Measurements from ENCODE around the gene MAEL.
"Not testable (repeated sequence)": the region's sequence is repeated elsewhere in the genome, so short reads cannot be mapped to it uniquely, and the experiment has no call there.

MAEL gene

GRCh38 chr1:167011560-167012191 lies 22.6 kb downstream of the MAEL start:
- no peaks in the 10 kb centered on the region for H3K4me1 ChIP-seq
- no peaks in the 10 kb centered on the region for H4K20me1 ChIP-seq
- no peak overlapping the region for H3K9ac ChIP-seq
- H3K27me3 ChIP-seq, result no peaks in the 10 kb centered on the region
- no peak for TF ChIP-seq Cebpa-rat (IDR thresholded peaks at IDR 0.05)
- no peak overlapping the region for H3K4me2 ChIP-seq
- no peaks in the 10 kb centered on the region for H3K36me3 ChIP-seq
- H3K9me3 ChIP-seq, result no peaks in the 10 kb centered on the region
- H3K27ac ChIP-seq, result no peak overlapping the region
- no peak overlapping the region for H3K4me3 ChIP-seq

- TF ChIP-seq Cebpa-rat (IDR thresholded peaks at IDR 0.05), result no peak
- Histone ChIP-seq H3K4me2 (no peak overlapping the region), H4K20me1 (no peaks in the 10 kb centered on the region), H3K9ac (no peak overlapping the region), H3K4me3 (no peak overlapping the region), H3K4me1 (no peaks in the 10 kb centered on the region), H3K27me3 (no peaks in the 10 kb centered on the region), H3K36me3 (no peaks in the 10 kb centered on the region), H3K9me3 (no peaks in the 10 kb centered on the region), H3K27ac (no peak overlapping the region)
Measured at GRCh38 chr1:167012570-167012969, 23.5 kb downstream of the MAEL start.

GRCh38 chr1:167013108-167013929 lies 24.2 kb downstream of the MAEL start:
- Histone ChIP-seq H3K36me3 (no peaks in the 10 kb centered on the region), H3K27ac (no peak overlapping the region), H3K4me3 (no peak overlapping the region), H3K27me3 (no peaks in the 10 kb centered on the region), H3K9me3 (no peaks in the 10 kb centered on the region), H3K9ac (no peak overlapping the region), H3K4me1 (no peaks in the 10 kb centered on the region), H4K20me1 (no peaks in the 10 kb centered on the region), H3K4me2 (no peak overlapping the region)
- TF ChIP-seq Cebpa-rat (IDR thresholded peaks at IDR 0.05), result no peak

GRCh38 chr1:167016100-167016750 lies 27.1 kb downstream of the MAEL start:
- Histone ChIP-seq H4K20me1 (no peaks in the 10 kb centered on the region), H3K9me3 (no peaks in the 10 kb centered on the region), H3K4me1 (no peaks in the 10 kb centered on the region), H3K27ac (no peak overlapping the region), H3K4me2 (no peak overlapping the region), H3K4me3 (no peak overlapping the region), H3K9ac (no peak overlapping the region), H3K36me3 (no peaks in the 10 kb centered on the region), H3K27me3 (no peaks in the 10 kb centered on the region)
- TF ChIP-seq Cebpa-rat (IDR thresholded peaks at IDR 0.05), result peak; percentile 22; the same call in 1 of the 2 replicates

- no peak overlapping the region for H3K4me3 ChIP-seq
- no peak for TF ChIP-seq Cebpa-rat (IDR thresholded peaks at IDR 0.05)
- no peaks in the 10 kb centered on the region for H3K27me3 ChIP-seq
- no peaks in the 10 kb centered on the region for H4K20me1 ChIP-seq
- H3K36me3 ChIP-seq, result no peaks in the 10 kb centered on the region
- H3K9ac ChIP-seq, result no peak overlapping the region
- no peak overlapping the region for H3K27ac ChIP-seq
- H3K9me3 ChIP-seq, result no peaks in the 10 kb centered on the region
- no peaks in the 10 kb centered on the region for H3K4me1 ChIP-seq
- no peak overlapping the region for H3K4me2 ChIP-seq
Measured at GRCh38 chr1:167022384-167022783, 33.3 kb downstream of the MAEL start.

GRCh38 chr1:167029553-167029952 lies 40.5 kb downstream of the MAEL start:
- H3K4me2 ChIP-seq, H3K4me3 ChIP-seq, H3K27ac ChIP-seq, H3K4me1 ChIP-seq, H3K9me3 ChIP-seq, H3K9ac ChIP-seq, H3K36me3 ChIP-seq, H4K20me1 ChIP-seq, H3K27me3 ChIP-seq: not testable (repeated sequence)

- Histone ChIP-seq H4K20me1 (no peaks in the 10 kb centered on the region), H3K9me3 (peaks cover 5% of the 10 kb centered on the region), H3K27me3 (no peaks in the 10 kb centered on the region), H3K4me3 (no peak overlapping the region), H3K4me2 (no peak overlapping the region), H3K4me1 (no peaks in the 10 kb centered on the region), H3K9ac (no peak overlapping the region), H3K27ac (no peak overlapping the region), H3K36me3 (no peaks in the 10 kb centered on the region)
- TF ChIP-seq Cebpa-rat (IDR thresholded peaks at IDR 0.05), result no peak
Measured at GRCh38 chr1:167033646-167034045, 44.6 kb downstream of the MAEL start.

- Histone ChIP-seq H3K4me2 (no peak overlapping the region), H3K27ac (no peak overlapping the region), H3K4me1 (no peaks in the 10 kb centered on the region), H3K27me3 (no peaks in the 10 kb centered on the region), H3K4me3 (no peak overlapping the region), H4K20me1 (no peaks in the 10 kb centered on the region), H3K36me3 (no peaks in the 10 kb centered on the region), H3K9me3 (no peaks in the 10 kb centered on the region), H3K9ac (no peak overlapping the region)
- TF ChIP-seq Cebpa-rat (IDR thresholded peaks at IDR 0.05), result no peak
Measured at GRCh38 chr1:167043752-167044488, 54.8 kb downstream of the MAEL start.

- H3K4me3 ChIP-seq, result no peak overlapping the region
- H3K36me3 ChIP-seq, result no peaks in the 10 kb centered on the region
- no peaks in the 10 kb centered on the region for H3K27me3 ChIP-seq
- no peak for TF ChIP-seq Cebpa-rat (IDR thresholded peaks at IDR 0.05)
- H3K9me3 ChIP-seq, result no peaks in the 10 kb centered on the region
- no peak overlapping the region for H3K9ac ChIP-seq
- no peaks in the 10 kb centered on the region for H3K4me1 ChIP-seq
- no peak overlapping the region for H3K27ac ChIP-seq
- no peak overlapping the region for H3K4me2 ChIP-seq
- no peaks in the 10 kb centered on the region for H4K20me1 ChIP-seq
Measured at GRCh38 chr1:167051907-167052306, 62.8 kb downstream of the MAEL start.
